ENCODE results near the gene AURKAIP1.
"Not testable (repeated sequence)": the region's sequence is repeated elsewhere in the genome, so short reads cannot be mapped to it uniquely, and the experiment has no call there.

The AURKAIP1 gene

DNA sequence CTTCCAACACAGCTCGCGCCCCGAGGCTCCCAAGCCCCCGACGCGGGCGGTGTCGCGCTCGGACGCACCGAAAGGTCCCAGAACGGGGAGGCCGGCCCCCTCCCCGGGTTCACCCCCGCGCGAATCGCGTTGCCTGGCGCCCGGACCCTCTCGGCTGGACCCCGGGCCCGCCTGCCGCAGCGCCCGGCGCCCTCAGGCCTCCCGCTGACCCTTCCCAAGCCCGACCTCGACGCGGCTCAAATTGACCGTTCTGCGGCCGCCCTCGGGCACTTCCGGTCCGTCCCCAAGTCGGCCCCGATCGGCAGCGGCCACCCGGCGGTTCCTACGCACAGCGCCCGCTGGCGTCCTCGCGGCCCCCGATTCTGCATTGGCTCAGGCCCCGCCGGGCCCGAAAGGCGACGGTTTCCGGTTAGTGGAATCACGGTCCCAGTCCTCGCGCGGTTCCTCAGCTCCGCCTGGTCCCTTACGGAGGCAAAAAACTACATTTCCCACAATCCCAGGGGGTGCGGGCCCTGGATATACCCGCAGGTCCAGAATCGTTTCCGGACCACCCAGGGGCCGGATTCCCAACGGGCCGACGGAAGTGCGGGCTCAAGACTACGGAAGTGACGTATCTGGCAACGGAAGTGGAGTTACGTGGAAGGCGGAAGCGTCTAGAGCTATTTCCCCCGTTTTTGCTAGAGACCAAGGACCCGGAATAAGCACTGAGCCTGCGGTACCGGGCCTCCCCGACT lies at the start of gene AURKAIP1:
Gene AURKAIP1 (minus strand): TSS at position 279 of the 734 bp plus-strand sequence. CDS start 451 bp downstream, outside the sequence.
- peak; percentile 98 for DNase-seq

DNA sequence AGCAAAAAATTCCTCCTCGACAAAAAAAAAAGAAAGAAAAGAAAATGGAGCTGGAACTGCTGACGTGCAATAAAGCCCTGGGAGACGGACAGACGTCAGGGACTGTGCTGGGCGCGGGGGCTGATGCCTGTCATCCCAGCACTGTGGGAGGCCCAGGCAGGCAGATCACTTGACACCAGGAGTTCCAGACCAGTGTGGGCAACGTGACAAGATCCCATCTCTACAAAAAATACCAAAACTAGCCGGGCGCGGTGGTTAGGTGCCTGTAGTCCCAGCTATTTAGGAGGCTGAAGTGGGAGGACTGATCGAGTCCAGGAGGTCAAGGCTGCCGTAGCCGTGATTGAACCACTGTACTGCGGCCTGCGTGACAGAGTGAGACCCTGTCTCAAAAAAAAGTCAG lies 49.7 kb upstream of the AURKAIP1 start:
- no peak for DNase-seq

DNA sequence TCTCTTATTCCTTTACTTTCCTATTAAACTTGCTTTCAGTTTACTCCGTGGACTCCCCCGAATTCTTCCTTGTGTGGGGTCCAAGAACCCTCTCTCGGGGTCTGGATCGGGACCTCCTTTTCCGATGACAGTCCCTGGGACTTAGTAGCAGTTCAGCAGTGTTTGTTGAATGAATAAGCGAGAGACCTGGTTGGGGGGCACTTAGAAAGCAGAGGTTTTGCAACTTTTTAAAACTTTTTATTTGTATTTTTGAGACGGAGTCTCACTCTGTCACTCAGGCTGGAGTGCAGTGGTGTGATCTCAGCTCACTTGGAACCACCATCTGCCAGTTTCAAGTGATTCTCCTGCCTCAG lies 48.2 kb upstream of the AURKAIP1 start:
- no peak for DNase-seq

DNA sequence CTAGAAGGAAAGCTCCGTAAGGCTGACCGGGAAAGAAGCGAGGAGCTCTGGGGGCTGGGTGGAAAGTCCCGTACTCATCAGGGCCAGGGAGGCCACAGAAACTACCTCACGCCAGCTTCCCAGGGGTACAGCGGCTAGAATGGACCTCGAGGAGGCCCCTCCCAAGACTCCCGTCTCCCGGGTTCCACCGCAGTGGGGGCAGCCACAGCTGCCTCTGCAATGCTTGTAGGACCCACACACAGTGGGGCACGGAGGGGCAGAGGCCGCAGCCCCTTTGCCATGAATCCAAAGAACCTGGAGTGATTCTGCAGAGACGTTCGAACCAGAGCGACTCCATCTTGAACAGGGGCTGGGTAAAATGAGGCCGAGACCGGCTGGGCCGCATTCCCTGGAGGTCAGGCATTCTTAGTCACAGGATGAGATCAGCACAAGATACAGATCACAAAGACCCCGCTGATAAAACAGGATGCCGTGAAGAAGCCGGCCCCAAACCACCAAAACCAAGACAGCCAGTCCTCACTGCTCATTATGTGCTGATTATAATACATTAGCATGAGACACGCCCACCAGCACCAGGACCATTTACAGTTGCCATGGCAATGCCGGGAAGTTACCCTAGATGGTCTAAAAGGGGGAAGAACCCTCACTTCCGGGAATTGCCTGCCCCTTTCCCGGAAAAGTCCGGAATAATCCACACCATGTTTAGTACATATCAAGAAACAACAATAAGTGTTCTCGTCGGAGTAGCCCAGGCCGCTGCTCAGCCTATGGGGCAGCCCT lies 47.6 kb upstream of the AURKAIP1 start:
- DNase-seq = no peak

DNA sequence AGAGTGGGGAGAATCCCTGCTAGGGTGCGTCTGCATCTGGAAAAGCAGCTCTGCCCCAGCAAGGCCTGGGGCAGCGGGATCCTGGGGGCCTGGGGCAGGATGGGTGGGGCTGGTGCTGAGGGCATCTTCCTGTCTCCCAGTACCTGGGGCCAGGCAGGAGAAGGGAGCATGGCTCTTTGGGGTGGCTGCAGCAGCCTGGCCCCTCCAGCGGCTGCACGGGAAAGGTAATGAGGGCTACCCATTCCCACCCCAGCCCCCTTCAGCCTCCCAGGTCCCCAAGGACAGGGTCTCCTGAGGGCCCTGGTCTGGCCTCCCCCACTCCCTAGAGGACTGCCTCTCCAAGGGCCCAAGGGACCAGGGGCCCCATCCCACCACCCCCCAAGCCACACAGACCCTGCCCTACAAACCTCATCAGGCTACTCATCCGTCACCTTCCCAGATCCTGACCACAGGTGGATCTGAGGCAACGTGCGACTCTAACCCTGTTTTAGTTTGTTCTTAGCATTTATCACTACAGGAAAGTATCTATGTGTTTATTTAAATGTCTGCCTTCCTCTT lies 47.0 kb upstream of the AURKAIP1 start:
- DNase-seq = no peak

DNA sequence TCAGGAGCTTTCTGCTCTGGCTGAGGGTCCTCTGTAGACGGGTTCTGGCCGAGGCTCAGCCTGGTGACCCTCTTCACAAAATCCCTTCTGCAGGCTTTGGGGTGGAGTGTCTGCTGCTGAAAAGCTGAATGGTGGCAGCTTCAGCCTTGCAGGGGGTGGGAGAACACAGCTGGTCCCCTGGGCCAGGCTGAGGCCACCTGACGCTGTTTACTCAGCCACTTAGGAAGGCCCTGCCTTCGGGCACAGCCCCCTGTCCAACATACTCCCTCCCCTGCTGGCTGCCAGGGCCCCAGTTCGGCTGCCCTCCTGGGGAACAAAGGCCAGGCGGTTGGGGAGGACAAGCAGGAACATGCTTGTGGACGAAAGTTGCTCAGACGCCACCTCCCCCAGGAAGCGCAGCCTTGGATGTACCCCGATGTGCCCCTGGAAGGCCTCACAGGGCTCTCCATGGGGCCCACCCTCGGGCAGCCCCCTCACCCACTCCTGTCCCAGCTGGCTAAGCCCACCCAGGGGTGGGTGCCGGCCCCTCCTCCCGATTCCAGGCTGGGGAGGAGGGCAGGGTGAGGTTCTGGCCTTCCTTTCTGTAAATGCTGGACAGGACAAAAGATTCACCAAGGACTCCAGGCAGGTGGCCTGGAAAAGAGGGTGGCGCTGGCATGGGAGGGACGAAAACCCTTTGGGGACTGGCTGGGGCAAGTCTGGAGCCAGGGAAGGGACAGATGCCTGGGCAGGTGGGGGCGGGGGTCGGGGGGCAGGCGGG lies 46.3 kb upstream of the AURKAIP1 start, which contains the start of gene ANKRD65:
Gene ANKRD65 (minus strand): TSS at position 130 of the 760 bp plus-strand sequence. CDS start 271 bp downstream, outside the sequence.
- peak; percentile 36 to 39 for DNase-seq

DNA sequence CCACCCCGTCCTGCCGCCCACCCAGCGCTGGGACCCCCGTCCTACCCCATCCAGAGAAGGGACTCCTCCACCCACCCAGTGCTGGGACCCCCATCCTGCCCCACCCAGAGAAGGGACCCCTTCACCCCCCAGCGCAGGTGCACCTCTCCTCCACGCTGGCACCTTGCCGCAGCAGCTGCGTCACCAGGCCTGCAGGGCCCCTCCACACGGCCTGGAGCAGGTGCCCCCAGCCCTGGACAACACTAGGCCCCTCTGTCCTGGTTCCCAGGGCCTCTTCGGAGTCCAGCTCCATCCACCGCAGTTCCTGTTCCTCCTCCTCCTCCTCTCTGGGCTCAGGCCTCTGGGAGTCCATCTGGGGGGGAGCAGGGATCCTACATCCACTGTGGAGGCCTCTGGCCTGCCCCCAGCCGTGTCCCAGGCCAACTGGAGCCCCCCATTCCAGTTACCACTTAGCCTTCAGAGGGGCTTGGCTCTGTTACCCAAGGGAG lies 45.7 kb upstream of the AURKAIP1 start:
- no peak for DNase-seq

DNA sequence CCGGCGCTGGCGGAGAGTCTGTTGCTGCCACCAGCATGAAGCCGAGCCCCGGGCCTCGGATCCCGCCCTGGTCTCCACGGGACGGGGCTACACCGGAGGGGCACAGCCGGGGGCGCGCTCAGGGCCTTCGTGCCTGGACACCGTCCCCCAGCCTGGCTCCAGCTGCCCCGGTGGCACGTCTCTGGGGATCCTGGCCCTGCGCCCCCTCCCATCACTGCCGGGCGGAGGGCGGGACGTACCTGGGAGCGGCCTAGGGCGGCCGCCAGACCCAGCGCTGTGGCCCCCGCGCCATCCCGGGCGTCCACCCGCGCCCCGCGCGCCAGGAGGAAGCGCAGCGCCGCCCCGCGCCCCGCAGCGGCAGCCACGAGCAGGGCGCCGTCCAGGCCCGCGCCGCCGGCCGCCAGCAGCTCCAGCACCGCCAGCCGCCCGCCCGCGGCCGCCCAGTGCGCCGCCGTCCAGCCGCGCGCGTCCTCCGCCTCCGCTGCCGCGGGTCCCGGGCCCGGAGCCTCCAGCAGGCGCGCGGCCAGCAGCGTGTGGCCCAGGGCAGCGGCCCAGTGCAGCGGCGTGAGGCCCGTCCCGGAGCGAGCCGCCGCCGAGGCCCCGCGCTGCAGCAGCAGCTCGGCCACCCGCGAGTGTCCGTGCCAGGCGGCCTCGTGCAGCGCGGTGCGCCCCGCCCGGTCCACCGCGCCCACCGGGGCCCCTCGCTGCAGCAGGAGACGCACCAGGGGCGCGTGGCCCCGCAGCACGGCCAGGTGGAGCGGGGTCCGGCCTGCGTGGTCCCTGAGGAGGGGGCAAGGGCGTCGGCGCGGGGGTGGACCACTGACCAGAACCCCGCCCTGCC lies 45.0 kb upstream of the AURKAIP1 start:
- DNase-seq = peak in 1 of 2 donors; percentile 29

DNA sequence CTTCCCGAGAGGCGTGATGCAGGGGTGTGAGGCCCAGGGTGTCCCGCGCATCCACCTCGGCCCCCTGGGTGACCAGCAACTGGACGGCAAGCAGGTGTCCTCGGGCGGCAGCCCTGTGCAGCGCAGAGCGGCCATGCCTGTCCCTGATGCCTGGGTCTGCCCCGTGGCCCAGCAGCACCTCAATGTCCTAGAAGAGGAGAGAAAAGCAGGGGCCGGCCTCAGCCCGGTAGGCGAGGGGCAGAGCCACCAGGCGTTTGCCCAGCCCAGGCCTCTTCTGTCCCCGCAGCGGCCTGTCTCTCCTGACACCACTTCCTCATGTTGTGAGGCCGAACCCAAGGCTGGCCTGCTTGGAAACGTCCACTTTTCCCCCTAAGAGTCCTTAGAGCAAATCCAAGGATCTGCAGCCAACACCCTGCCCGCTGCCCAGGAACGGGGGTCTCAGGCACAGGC lies 44.4 kb upstream of the AURKAIP1 start:
- no peak for DNase-seq

DNA sequence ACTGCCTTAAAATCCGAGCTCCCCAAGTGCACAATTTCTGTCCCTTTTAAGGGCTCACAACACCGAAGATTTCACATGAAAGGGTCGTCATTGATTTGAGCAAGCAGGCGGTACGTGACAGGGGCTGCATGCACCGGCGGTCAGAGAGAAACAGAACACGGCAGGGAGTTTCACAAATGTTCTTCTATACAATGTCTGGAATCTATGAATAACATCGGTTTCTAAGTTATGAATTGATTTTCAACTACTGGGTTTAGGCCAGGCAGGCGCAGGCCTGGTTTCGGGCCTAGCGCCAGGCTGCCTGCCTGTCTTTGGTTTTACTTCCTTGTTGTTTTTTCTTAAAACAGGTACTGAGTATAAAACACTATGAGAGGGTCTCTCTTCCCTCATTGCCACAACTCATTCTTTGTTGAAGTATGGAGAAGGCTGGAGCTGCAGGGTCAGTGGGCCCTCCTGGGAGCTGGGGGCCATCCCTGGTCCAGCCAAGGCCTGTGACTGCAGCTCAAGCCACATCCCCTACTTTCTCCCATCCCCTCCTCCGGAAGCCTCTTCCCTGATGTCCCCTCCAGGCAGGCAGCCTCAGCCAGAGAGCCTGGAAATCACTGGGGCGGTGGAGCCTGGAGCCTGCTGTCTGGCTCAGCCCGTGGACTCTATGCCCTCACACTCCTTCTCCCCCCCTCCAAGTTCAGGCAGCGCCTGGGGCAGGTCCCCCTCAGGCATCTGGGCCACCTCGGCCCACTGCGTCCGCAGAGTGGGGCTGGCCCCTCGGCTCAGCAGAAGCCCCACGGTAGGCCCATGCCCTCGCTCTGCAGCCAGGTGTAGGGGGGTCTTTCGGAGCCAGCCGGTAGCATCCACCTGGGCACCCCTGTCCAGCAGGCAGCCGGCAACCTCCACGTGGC lies 43.7 kb upstream of the AURKAIP1 start:
- no peak for DNase-seq

DNA sequence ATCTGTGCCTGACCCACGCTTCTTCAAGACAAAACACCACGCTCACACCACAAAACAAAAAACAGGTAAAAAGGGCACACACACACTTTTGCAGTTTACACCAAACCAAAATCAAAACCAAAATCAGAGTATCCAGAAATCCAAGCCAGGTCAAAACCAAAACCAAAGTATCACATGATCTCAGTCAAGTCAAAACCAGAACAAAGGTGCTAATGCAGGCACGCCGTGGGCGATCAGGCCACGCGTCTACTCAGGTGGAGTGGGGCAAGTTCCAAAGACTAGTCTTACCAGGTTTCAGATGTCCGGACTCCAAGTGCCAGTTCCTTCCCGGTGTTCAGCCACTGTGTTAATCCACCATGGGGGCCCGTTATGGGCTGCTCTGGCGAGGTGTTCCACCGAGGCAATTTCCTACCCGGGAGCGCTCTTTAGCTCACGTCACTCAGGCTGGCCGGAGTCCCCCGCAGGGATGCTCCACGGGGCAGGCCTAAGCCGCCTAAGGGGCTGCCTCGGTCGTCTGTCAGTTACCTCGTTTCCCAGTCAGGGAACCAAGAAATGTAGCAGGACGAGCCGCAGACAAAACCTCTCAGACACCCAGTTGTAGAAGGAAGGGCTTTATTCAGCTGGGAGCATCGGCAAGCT lies 42.9 kb upstream of the AURKAIP1 start:
- DNase-seq = not testable (repeated sequence)

DNA sequence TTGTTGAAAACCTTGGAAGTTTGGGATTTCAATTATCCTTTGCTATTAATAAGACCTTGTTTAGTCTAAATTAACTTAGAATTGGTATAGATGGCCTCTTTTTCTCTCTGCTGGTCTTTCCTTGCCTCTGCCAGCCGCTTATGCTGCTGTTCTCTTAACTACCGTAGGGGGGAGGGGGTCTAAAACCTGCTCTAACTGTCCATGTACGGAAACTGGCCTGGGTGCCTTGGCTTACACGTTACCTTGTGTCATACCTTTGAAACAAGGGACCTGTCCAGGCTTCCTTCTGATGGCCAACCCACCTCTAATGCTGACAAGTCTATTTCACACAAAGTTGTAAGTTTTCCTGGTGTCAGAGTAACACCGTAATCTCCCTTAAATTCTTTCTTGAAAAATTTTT lies 42.4 kb upstream of the AURKAIP1 start:
- DNase-seq = not testable (repeated sequence)

DNA sequence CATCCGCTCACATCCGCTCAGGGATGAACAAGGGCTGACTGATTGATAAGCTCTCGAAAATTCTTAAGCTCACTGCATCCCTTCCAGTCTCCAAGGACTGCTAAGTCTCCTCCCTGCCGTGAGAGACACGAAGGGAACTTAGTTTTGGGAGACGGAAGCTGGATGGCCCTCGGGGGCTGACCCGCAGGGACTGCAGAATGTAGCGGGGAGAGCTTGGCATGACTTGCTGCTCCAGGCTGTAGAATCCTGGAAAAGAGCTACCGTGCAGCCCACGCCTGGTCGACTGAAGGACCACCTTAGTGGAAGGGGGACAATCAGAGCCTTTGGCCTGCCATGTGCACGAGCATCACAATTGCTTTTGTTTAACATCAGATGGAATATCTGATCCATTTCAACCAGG lies 40.7 kb upstream of the AURKAIP1 start:
- DNase-seq = no peak

DNA sequence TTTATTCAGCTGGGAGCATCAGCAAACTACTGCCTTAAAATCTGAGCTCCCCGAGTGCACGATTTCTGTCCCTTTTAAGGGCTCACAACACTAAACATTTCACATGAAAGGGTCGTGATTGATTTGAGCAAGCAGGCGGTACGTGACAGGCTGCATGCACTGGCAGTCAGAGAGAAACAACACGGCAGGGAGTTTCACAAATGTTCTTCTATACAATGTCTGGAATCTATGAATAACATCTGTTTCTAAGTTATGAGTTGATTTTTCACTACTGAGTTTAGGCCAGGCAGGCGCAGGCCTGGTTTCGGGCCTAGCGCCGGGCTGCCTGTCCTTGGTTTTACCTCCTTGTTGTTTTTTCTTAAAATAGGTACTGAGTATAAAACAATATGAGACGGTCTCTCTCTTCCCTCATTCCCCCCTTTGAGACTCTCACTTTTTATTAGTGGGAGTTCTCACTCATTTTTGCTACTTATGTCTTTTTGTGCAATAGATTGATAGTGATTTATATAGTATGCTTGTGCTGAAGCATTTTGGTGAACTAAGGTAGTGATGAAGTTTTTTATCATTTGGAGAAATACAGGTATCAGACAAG lies 37.4 kb upstream of the AURKAIP1 start:
- not testable (repeated sequence) for DNase-seq

DNA sequence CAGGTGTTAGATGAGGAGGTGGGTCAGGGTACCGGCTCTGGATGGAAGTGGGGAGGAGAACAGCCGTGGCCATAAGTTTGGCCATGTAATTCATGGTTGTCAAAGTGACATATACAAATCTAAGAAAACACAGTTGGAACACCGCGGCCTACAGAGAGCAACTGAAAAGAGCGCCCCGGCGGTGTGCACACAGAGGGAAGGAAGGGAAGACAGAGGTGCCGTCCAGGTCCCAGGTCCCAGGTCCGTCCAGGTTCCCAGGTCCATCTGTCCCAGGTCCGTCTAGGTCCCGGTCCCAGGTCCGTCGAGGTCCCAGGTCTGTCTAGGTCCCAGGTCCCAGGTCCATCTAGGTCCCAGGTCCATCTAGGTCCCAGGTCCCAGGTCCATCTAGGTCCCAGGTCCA lies 36.6 kb upstream of the AURKAIP1 start:
- DNase-seq = no peak

DNA sequence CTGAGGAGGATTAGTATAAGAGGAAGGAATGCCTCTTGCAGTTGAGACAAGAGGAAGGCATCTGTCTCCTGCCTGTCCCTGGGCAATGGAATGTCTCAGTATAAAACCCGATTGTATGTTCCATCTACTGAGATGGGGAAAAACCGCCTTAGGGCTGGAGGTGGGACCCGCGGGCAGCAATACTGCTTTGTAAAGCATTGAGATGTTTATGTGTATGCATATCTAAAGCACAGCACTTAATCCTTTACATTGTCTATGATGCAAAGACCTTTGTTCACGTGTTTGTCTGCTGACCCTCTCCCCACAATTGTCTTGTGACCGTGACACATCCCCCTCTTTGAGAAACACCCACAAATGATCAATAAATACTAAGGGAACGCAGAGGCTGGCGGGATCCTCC lies 35.2 kb upstream of the AURKAIP1 start:
- not testable (repeated sequence) for DNase-seq

DNA sequence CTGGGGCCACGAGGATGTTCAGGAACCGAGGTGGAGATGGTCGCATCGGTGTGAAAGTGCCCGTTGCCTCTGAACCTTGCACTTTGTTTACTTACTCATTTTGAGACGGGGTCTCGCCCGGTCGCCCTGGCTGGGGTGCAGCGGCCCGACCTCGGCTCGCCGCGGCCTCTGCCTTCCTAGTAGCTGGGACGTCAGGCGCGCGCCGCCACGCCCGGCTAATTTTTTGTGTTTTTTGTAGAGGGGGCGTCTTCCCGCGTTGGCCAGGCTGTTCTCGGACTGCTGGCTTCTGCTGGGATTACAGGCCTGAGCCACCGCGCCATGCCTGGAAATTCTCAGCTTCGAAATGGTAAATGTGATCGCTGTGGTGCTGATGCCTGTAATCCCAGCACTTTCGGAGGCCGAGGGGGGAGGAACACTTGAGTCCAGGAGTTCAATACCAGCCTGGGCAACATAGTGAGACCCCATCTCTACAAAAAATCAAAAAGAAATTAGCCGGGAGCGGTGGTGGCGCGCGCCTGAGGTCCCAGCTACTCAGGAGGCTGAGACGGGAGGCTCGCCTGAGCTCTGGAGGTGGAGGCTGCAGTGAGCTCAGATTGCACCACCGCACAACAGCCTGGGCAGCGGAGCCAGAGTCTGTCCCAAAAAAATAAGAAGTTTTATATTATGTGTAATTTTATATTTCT lies 32.8 kb upstream of the AURKAIP1 start:
- DNase-seq = no peak

DNA sequence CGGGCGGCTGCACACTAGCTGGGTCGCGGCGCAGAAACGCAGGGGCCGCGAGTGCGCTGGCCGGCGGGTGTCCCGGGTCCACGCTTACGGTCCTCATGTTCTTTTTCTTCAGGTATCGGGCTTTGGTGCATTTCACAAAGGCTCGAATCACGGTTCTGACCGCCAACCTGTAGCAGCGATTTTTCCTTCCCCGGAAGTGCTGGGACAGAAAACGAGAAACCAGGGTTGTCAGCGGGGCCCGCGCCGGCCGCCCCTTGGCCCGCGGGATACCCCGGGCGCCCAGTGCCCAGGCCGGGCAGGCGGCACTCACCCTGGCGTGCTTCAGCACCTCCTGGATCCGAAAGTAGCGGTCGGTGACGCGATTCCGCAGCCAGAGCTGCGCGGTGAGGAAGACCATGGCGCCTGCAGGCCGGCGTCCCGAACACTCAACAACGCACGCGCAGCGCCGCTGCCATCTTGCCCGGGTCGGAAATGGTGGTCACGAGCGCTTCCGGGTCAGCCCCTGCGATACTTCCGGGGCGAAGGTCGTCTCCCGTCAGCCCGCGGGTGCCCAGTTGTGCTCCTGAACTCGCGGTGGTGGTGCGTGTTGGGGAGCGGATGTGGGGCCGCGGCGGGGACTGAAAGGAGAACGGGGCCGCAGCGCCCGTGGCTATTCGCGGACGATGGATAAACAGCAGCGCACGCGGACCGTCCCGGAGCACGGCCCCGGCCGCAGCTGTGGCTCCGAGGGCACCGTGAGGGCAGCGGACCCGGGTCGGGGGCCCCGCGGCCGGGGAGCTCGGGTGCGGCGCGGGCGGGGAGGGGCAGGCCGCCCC lies 32.0 kb upstream of the AURKAIP1 start, which contains the start of gene MRPL20:
Gene MRPL20 (minus strand): TSS at position 473 of the 815 bp plus-strand sequence. CDS start 76 bp downstream, at position 397.
- peak; percentile 81 to 89 for DNase-seq
